ENCODE data around the gene CLCF1.

GRCh38 chr11:67407688-67408163, 34.3 kb upstream of the CLCF1 start:
- no peak for TF ChIP-seq MTA3 (IDR thresholded peaks at IDR 0.05; ENCODE audit: borderline replicate concordance, low read length)
- TF ChIP-seq BCL11A (IDR thresholded peaks at IDR 0.05; ENCODE audit: low read depth, low read length): no peak
- no peak for TF ChIP-seq POLR2AphosphoS5 (IDR thresholded peaks at IDR 0.05; ENCODE audit: low read length)
- TF ChIP-seq RBBP5 (conservative IDR thresholded peaks at IDR 0.05): no peak
- no peak for TF ChIP-seq CREB1 (IDR thresholded peaks at IDR 0.05; ENCODE audit: low read depth)
